Colonic mucosa (tissue), 4 donors: ENCODE measurements around the gene USF3. TPM values are rescaled to one million over a fixed set of nuclear protein-coding genes. Genes with fewer than 3 reads are reported as not detected.
A peak's percentile ranks its signal among the peaks of the same experiment; 100 is the strongest.

Experiments used
- DNase-seq: peaks from one replicate; pipeline ENCODE4 v3.0.0-alpha.2; 2020
- H3K27ac ChIP-seq: fragments of 200-600 bp; one replicate; pipeline ENCODE4 v1.8.0; 2021
- H3K27me3 ChIP-seq: fragments of 200-600 bp; one replicate; pipeline ENCODE4 v1.8.0; 2021
- H3K36me3 ChIP-seq: fragments of 200-600 bp; one replicate; pipeline ENCODE4 v1.8.0; 2021
- H3K4me1 ChIP-seq: fragments of 200-600 bp; one replicate; pipeline ENCODE4 v1.8.0; 2021; ENCODE audit warnings: mild to moderate bottlenecking
- H3K4me3 ChIP-seq: fragments of 200-600 bp; one replicate; pipeline ENCODE4 v1.8.0; 2021
- H3K9ac ChIP-seq, 2 donors: one replicate each; pipeline ENCODE4 v1.7.0; 2013; ENCODE audit warnings: control low read depth in 2 of 2, low read depth in 2 of 2, low read length in 2 of 2
- H3K9me3 ChIP-seq: fragments of 200-600 bp; one replicate; pipeline ENCODE4 v1.8.0; 2021
- CTCF ChIP-seq: fragments of 200-600 bp; IDR thresholded peaks from one replicate; pipeline ENCODE4 v1.8.0; 2022; ENCODE audit warnings: antibody characterized with exemption, mild to moderate bottlenecking
- intact Hi-C: fragments of 100-400 bp; cut with DNase I; formaldehyde crosslinking; loops from one replicate; pipeline ENCODE4 v1.14.1; 2022
- total RNA-seq, 2 donors: library from RNA; stranded (reverse); fragmentation: NEBNext Ultra II Directional in 1 of 2; extraction: Animal tissue kit (Norgen Biotek cat#: 25700) in 1 of 2; gene quantifications; one replicate each; pipeline ENCODE4 v1.2.1, GENCODE V29; 2021
- donor health status: healthy.
- donor health status: DM: no; HTN: no; CAD: no.
- donor health status: DM: no; HTN: no; CAD: no.

USF3 gene
- total RNA-seq, 2 donors from 2014 or later, result 18.4 to 22.7 TPM

- Histone ChIP-seq H3K9me3 (no peaks in the 10 kb centered on the region), H3K27ac (peak overlapping the region; percentile 84), H3K27me3 (no peaks in the 10 kb centered on the region), H3K4me3 (no peak overlapping the region), H3K4me1 (peaks cover 6% of the 10 kb centered on the region), H3K9ac (no peak overlapping the region), H3K36me3 (no peaks in the 10 kb centered on the region)
- intact Hi-C loops, result no loop called here
- no peak for TF ChIP-seq CTCF
- no peak for DNase-seq
These were observed 1.8 kb upstream of the USF3 start for GRCh38 chr3:113698213-113698742.

GRCh38 chr3:113697500-113698090 lies 1.2 kb upstream of the USF3 start:
- DNase-seq, result no peak
- Histone ChIP-seq H3K9me3 (no peaks in the 10 kb centered on the region), H3K9ac (peak overlapping the region; percentile 53 to 99), H3K4me1 (peaks cover 6% of the 10 kb centered on the region), H3K4me3 (peak overlapping the region; percentile 68), H3K27me3 (no peaks in the 10 kb centered on the region), H3K36me3 (no peaks in the 10 kb centered on the region), H3K27ac (peak overlapping the region; percentile 84)
- no peak for TF ChIP-seq CTCF
- intact Hi-C loops, result no loop called here

GRCh38 chr3:113696658-113697499 lies 437 bp upstream of the USF3 start:
- Histone ChIP-seq H3K9me3 (no peaks in the 10 kb centered on the region), H3K27me3 (no peaks in the 10 kb centered on the region), H3K36me3 (no peaks in the 10 kb centered on the region), H3K4me3 (peak overlapping the region; percentile 68), H3K27ac (peak overlapping the region; percentile 96), H3K9ac (peak overlapping the region; percentile 53 to 99), H3K4me1 (peaks cover 6% of the 10 kb centered on the region)
- peak; percentile 99 for DNase-seq
- TF ChIP-seq CTCF, result no peak
- intact Hi-C loops, result no loop called here

- no peak for DNase-seq
- Histone ChIP-seq H3K27ac (peak overlapping the region; percentile 96), H3K36me3 (no peaks in the 10 kb centered on the region), H3K4me1 (peaks cover 6% of the 10 kb centered on the region), H3K27me3 (no peaks in the 10 kb centered on the region), H3K9ac (peak overlapping the region; percentile 80 to 95), H3K4me3 (peak overlapping the region; percentile 68), H3K9me3 (no peaks in the 10 kb centered on the region)
- TF ChIP-seq CTCF, result no peak
- intact Hi-C loops, result no loop called here
These were observed 1.0 kb downstream of the USF3 start for GRCh38 chr3:113695431-113695785.

- no peak for DNase-seq
- Histone ChIP-seq H3K36me3 (no peaks in the 10 kb centered on the region), H3K9ac (no peak overlapping the region), H3K4me3 (no peak overlapping the region), H3K27me3 (no peaks in the 10 kb centered on the region), H3K27ac (no peak overlapping the region), H3K9me3 (no peaks in the 10 kb centered on the region), H3K4me1 (peaks cover 6% of the 10 kb centered on the region)
- no peak for TF ChIP-seq CTCF
- intact Hi-C loops, result no loop called here
These were observed 6.0 kb downstream of the USF3 start for GRCh38 chr3:113690482-113690881.
